ENCODE results near the gene EMCN. TPM values are rescaled to one million over a fixed set of nuclear protein-coding genes. Genes with fewer than 3 reads are reported as not detected.

EMCN gene
- total and polyA plus RNA-seq, 2 donors from 2014 or later = 48.1 to 140 TPM

- TF ChIP-seq CTCF (IDR thresholded peaks at IDR 0.05; ENCODE audit: borderline replicate concordance, extremely low read depth, insufficient read depth) = no peak
- no peak for FAIRE-seq
- Histone ChIP-seq H3K27ac (ENCODE audit: low read depth in 2 of 2, low read length in 2 of 2) (no peak overlapping the region), H3K9me3 (ENCODE audit: control insufficient read depth in 2 of 3, insufficient read depth in 1 of 3, low read length in 3 of 3) (no peaks in the 10 kb centered on the region), H3K4me3 (ENCODE audit: low read length in 3 of 3) (no peak overlapping the region), H3K36me3 (ENCODE audit: control insufficient read depth in 2 of 3, insufficient read depth in 3 of 3, low read length in 3 of 3) (no peaks in the 10 kb centered on the region), H3K27me3 (ENCODE audit: control insufficient read depth, insufficient read depth, low read length) (no peaks in the 10 kb centered on the region), H3K9ac (ENCODE audit: low read length in 3 of 3) (no peak overlapping the region), H3K4me1 (ENCODE audit: control insufficient read depth in 2 of 3, insufficient read depth in 2 of 3, low read depth in 1 of 3, low read length in 3 of 3) (no peaks in the 10 kb centered on the region)
- DNase-seq = no peak
- intact Hi-C loops (cut with DNase I) = no loop called here
Observed at GRCh38 chr4:100469555-100469954, 48.3 kb downstream of the EMCN start.

GRCh38 chr4:100466501-100466900 is 51.3 kb downstream of the EMCN start:
- H3K36me3 ChIP-seq (ENCODE audit: control insufficient read depth in 2 of 3, insufficient read depth in 3 of 3, low read length in 3 of 3) = peaks cover 0 to 2% (median 0%) of the 10 kb centered on the region in 3 donors
- intact Hi-C loops (cut with DNase I) = no loop called here
- no peak overlapping the region for H3K27ac ChIP-seq (ENCODE audit: low read depth in 2 of 2, low read length in 2 of 2)
- TF ChIP-seq CTCF (IDR thresholded peaks at IDR 0.05; ENCODE audit: borderline replicate concordance, extremely low read depth, insufficient read depth) = no peak
- no peaks in the 10 kb centered on the region for H3K27me3 ChIP-seq (ENCODE audit: control insufficient read depth, insufficient read depth, low read length)
- H3K4me3 ChIP-seq (ENCODE audit: low read length in 3 of 3) = no peak overlapping the region
- H3K9ac ChIP-seq (ENCODE audit: low read length in 3 of 3) = no peak overlapping the region
- H3K4me1 ChIP-seq (ENCODE audit: control insufficient read depth in 2 of 3, insufficient read depth in 2 of 3, low read depth in 1 of 3, low read length in 3 of 3) = no peaks in the 10 kb centered on the region
- DNase-seq = no peak
- FAIRE-seq = no peak
- no peaks in the 10 kb centered on the region for H3K9me3 ChIP-seq (ENCODE audit: control insufficient read depth in 2 of 3, insufficient read depth in 1 of 3, low read length in 3 of 3)

GRCh38 chr4:100461807-100462605 is 55.8 kb downstream of the EMCN start:
- DNase-seq (peak in 1 of 5 donors; percentile 2), FAIRE-seq (no peak)
- intact Hi-C loops (cut with DNase I) = no loop called here
- Histone ChIP-seq H3K4me3 (ENCODE audit: low read length in 3 of 3) (no peak overlapping the region), H3K36me3 (ENCODE audit: control insufficient read depth in 2 of 3, insufficient read depth in 3 of 3, low read length in 3 of 3) (peaks cover 0 to 2% (median 0%) of the 10 kb centered on the region in 3 donors), H3K9me3 (ENCODE audit: control insufficient read depth in 2 of 3, insufficient read depth in 1 of 3, low read length in 3 of 3) (no peaks in the 10 kb centered on the region), H3K27ac (ENCODE audit: low read depth in 2 of 2, low read length in 2 of 2) (no peak overlapping the region), H3K9ac (ENCODE audit: low read length in 3 of 3) (no peak overlapping the region), H3K4me1 (ENCODE audit: control insufficient read depth in 2 of 3, insufficient read depth in 2 of 3, low read depth in 1 of 3, low read length in 3 of 3) (no peaks in the 10 kb centered on the region), H3K27me3 (ENCODE audit: control insufficient read depth, insufficient read depth, low read length) (no peaks in the 10 kb centered on the region)
- no peak for TF ChIP-seq CTCF (IDR thresholded peaks at IDR 0.05; ENCODE audit: borderline replicate concordance, extremely low read depth, insufficient read depth)

All from kidney (tissue), 14 donors.